MM.1S (cell line): ENCODE data around the gene FRY.

Experiments
- CTCF ChIP-seq: fragments of 300-600 bp; sonication (generic); IDR thresholded peaks from 2 replicates; pipeline ENCODE4 v1.5.1; 2016; ENCODE audit warnings: antibody characterized with exemption, low read length, mixed read lengths
- EZH2 ChIP-seq: fragments of 300-600 bp; sonication (generic); optimal IDR thresholded peaks from 2 replicates; pipeline ENCODE3; 2017; ENCODE audit warnings: low read depth, mild to moderate bottlenecking, antibody characterized with exemption, low read length, mixed read lengths

- TF ChIP-seq CTCF (no peak), EZH2 (no peak)
Measured at GRCh38 chr13:32024750-32025149, 6.8 kb upstream of the FRY start.
